ENCODE data around the gene WNT5A.

WNT5A gene

DNA sequence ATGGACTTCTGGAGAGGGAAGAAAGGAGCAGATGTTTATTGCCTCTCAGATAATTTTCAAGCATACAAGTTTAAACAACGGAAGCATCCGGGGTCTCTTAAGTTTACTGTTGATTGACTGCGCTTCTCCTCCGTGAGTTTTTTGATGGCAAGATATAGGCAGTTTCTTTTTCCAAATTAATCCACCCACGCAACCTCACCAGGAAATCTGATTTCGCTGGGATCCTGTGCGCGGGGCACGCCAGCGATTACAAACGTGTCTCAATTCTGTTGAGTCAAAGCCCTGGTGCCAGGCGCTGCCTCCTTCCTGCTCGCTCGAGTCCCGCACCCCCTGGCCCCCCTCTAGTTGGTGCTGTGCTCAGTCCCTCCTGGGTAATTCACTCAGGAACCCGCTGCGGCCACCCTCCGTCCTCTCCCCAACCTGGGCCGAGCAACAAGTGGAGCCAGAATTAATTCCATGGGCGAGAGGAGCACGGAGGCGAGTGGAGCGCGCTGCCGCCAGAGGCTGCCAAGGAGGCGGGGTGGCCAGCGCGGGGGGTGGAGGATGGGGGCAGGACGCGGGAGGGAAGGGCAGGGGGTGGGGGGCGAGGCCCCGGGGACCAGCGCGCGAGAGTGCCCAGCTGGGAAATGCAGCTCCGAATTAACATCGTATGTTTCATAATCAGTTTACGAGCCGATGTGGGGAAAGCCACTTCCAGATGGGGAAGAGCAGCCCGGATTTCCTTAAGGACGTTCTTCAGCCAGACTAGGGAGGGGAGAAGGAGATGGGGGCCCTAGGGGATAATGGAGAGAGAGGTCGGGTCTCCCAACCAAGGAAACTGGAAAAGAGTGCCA, 6.0 kb downstream of the WNT5A start:
- peak in 1 of 2 experiments; percentile 56 for DNase-seq

DNA sequence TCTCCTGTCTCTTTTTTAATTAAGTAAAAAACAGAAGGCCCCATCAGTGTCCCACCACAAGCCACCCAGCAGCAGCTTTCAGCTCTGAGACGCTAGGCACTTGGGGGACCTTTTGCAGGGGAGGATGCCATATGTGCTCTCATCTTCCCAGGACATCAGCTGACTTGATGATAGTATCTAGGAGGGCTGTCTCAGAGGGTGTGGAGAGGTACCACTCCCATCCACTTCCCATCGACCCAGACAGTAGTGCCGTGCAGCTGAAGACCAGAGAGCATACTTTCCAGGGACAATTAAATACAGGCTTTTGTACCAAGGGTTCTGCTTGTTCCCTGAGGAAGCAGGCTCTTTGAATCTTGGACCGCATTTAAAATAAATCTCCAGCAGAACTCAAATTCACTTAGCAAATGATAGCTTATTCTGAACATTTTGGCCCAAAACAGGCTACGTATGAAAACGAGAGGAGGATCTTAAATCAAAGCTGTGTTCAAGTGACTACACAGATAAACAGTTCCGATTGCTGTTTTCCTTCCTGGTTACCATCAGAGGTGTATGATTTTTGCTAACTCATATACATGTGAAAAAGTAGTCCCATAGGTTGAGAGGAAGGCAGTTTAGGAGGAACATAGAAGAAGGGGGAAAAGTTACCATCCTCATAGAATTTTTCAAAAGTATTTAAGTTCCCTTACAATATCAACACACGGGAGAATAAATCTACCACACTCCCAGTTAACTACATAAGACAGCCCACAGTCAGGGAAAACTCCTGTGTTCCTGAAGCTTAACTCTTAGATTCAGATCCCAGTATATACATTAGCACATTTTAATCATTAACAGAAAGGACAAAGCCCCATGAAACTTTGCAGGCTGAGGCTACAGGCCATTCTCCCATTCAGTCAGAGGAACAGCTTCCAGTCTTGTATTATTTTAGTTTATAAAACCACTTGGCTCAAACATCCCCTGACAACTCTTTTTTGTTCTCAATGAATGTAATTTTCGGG, 9.5 kb downstream of the WNT5A start:
- no peak for DNase-seq

DNA sequence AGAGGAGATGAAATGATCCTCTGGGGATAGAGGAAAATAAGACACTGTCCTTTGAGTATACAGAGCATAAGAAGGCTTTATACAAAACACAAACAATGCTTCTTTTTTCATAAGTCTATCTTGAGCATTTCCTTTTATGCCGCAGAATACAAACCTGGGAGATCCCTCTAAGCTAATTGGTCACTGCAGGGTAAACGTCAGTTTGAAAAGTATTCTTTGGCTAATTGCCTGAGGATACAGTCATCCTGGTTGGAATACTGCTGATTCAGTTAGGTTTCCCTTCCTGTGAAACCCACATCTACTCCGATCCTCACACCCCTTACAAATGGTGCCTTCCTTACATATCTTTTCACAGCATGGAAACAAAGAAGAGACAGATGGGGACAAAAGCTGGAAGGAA, 10.6 kb downstream of the WNT5A start:
- peak in 1 of 2 experiments; percentile 34 for DNase-seq

DNA sequence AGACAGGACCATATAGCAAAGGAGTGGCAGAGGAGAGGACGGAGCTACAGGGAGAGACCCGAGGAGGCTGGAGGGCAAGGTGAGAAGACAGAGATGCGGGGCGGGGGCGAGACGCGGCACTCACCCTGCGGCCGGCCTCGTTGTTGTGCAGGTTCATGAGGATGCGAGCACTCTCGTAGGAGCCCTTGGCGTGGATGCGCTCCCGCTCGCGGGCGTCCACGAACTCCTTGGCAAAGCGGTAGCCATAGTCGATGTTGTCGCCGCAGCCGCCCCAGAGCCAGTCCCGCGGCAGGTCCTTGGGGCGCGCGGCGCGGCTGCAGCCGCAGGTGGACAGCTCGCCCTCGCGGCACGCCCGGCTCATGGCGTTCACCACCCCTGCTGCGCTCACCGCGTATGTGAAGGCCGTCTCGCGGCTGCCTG, 12.9 kb downstream of the WNT5A start:
- DNase-seq = no peak

DNA sequence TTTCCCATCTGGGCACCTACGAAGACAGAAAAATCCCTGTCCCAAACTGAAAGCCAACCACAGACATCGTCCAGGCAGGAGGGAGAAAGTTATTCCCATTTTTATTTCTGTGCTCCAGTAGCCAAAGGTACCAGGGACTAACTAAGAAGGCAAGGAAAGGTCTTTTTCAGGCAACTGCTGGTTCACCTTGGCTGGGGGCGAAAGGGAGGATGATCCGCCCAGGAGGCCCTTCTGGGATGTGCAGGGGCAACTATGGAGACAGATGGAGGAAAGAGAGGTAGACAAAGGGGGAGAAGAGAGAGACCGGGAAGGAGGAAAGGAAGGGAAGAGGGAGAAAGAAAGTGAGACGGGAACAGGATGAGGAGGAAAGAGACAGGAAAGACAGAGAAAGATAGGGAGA, 13.3 kb downstream of the WNT5A start:
- DNase-seq = no peak

DNA sequence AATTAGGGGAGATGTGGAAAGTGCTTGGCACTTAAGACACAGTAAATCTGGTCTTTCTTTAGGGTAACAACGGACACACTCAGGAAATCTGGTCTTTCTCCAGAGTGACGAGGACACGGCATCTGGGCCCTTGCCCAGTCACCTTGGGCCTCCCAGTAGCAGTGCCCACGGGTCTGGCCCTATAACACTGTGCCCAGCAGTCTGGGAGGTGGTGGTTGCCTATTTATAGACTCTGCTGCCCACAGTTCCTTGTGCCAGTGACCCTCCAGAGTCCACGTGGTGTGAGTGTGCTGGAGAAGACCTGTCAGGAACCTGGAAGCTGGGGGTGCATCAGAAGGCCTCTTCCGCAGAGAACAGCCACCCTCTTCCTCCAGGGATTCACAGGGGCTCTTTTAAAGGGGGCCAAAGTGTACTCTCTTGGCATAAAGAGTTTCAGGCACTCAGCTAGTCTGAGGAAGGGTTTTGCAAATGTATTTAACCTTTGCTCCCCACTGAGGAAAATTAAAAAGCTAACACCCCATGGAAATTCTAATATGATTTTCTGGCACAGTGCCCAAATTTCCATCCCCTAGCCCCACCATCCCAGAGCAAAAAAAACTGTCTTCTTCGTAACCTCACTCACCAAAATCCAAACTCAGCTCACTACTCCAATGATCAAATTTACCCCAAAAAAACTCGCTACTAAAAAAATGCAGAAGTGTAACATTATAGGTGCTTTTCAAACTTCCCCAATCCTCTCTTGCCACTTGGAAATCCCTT, 15.4 kb downstream of the WNT5A start:
- DNase-seq = no peak

DNA sequence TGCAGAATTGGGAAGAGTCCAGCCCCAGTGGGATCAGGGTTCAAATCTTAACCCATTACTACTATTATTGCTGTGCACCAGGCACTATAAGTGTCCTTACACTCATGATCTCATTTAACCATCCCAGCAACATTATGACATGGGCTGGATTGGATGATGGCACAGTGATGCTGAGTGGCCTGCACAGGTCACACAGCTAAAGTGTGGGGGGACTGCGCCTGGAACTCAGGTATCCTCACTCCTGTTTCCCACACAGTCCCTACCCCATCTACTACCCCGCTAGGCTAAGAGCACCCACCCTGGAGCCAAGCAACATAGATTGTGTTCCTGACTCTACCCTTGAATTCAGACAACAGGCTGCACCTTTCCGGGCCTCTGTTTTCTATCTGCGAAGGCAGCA, 16.0 kb downstream of the WNT5A start:
- no peak for DNase-seq

DNA sequence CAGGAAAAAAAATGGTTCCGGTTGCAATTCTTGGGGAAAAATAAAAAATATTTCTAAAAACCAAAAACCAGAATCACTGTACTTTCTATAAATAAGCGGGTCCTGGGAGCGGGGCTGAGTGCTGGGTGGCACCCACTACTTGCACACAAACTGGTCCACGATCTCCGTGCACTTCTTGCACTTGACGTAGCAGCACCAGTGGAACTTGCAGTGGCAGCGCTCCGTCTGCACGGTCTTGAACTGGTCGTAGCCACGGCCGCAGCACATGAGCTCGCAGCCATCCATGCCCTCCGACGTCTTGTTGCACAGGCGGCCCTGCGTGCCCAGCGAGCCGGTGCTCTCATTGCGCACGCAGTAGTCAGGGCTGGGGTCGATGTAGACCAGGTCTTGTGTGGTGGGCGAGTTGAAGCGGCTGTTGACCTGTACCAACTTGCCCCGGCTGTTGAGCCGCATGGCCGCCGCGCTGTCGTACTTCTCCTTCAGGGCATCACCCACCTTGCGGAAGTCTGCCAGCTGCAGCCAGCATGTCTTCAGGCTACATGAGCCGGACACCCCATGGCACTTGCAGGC, 17.1 kb downstream of the WNT5A start:
- no peak for DNase-seq

DNA sequence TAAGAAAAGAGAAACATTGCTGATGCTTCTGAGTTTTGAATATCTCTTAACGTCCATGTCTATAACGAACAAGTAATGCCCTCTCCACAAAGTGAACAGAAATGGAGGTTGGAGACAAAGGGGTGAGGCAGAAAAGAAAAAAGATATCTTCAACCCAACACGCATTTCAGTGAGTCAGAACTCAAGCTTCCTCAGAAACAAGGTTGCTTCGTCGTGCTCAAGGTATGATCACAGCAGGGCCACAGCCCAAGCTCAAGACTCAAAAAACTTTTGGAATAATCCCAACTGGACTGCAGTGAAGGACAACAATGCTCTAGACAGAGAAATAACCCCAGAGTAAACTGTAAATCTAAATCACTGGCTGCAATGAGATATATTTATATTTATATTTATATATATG, 18.9 kb downstream of the WNT5A start:
- DNase-seq = no peak

DNA sequence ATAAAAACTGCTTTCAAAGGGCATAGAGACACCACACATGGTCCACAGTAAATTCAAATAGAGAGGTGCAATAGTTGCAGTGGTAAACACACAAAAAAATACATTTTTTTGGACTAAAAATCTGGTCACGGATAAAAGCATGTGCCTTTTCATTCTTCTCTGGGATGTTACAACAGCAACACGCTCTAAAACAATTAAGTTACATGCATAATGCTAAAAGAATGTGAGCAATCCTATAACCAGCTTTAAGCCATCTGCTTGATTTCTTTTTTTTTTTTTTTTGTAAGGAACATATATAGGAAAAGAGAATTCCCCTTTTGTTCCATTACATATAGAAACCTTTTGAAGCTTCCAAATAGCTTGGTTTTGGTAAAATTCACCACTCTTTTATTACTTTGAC, 20.0 kb downstream of the WNT5A start:
- no peak for DNase-seq

DNA sequence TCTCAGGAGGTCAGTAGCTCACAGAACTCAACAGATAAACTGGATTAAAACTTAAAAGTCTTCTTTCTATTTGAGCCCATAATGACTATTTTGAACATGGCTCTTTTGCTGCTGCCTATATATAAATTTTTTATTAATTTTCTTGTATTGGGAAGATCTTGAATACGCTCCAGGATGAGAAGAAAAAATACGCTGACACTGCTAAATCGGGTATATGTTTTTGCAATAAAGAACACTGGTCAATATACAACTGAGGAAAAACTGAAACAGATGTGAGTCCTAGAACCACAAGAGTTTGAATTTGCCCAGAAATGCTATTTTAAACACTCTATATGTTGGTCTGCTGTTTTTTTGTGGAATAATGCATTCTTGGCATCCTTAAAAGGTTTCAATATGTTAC, 20.6 kb downstream of the WNT5A start:
- DNase-seq = no peak

DNA sequence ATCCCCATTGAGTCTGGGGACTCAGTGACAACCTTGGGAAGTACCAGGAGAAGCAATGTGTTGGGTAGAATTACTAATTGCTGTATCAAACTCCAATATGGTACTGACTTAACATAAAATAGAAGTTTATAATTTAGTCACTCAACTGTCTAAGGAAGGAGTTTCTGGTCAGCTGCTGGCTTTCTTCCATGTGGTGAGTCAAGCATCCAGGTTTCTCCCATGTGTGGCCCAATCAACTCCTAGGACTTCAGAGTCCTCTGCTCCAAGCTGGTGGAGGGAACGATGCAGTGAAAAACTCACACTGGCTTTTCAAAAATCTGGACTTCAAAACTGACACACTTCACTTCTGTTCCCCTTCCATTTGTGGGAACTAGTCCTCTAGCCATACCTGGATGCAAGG, 25.2 kb downstream of the WNT5A start:
- no peak for DNase-seq

DNA sequence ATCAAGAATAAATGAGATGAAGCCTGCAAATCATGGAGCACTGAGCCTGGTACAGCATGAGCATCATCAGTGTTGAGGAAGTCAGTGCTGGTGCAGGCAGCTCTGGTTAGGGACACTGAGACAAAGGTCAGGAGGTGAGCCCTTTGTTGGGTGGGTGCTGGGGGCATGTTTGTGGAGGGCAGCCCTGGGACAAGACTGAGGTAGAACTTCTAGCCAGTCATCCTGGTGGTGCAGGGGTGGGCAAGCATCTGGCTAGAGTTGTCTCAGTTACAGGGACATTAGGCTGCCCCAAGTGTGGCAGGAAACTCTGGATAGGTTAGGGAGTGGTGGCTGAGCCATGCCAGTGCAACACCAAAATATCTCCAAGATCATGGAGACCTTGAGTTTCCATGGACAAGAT, 27.3 kb downstream of the WNT5A start:
- no peak for DNase-seq

DNA sequence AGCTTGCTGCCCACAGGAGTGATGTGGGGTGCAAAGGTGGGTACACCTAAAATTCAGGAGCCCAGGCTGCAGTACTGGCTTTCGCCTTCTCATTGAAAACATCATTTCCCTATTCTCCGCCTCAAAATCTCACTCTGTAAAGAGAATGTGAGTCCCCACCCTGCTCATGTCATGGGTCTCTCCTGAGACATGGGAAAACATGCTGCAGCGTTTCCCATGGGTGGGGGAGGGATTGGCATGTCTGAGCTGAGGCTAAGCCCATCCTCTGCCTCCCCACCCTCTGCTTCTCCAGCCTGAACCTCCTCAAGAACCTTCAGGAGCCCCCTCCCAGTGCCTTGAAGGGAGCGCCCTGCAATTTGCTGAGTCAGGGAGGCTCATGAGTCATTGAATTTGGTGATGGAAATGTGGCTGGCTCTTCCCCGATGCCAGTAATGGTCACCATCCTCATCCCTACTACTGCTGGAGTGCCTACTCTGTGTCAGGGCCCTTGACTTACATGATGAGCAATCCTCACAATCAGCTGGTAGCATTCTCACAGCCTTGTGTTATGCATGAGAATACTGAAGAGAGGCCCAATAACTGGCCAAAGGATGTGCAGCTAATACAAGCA, 28.8 kb downstream of the WNT5A start:
- no peak for DNase-seq

DNA sequence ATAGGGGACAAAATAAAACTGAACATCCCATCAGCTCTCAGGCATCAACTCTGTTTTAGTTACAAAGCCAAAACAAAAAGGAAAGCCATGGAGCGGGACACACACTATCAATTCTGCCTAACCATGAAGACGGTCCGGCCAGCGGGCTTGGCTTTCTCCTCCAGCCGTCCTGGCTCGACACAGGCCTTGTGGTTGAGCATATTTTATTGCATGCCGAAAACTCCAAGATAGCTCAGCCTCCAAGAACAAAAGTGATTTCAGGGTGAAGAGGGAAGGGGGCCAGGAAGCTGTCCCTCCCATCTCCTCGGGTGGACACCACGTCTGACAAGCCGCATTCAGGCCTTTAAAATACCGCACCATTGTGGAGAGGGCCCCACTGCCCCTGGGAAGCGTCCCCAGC, 31.2 kb downstream of the WNT5A start:
- no peak for DNase-seq

DNA sequence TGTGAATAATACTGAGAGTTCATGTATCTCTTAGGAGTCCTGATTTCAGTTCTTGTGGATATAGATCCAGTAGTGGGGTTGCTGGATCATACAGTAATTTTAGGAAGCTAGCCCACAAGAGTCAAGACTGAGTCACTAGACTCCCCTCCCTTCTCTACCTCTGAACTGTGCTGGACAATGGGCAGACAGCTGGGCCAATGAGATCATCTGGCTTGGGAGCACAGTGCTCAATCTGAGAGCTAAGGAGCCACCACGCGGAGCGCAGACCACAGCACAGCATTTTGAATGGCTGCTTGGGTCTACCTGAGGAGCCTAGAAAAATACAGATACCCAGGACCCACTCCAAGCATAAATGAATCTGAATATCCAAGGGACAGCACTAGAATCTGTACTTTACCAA, 32.5 kb downstream of the WNT5A start:
- no peak for DNase-seq

DNA sequence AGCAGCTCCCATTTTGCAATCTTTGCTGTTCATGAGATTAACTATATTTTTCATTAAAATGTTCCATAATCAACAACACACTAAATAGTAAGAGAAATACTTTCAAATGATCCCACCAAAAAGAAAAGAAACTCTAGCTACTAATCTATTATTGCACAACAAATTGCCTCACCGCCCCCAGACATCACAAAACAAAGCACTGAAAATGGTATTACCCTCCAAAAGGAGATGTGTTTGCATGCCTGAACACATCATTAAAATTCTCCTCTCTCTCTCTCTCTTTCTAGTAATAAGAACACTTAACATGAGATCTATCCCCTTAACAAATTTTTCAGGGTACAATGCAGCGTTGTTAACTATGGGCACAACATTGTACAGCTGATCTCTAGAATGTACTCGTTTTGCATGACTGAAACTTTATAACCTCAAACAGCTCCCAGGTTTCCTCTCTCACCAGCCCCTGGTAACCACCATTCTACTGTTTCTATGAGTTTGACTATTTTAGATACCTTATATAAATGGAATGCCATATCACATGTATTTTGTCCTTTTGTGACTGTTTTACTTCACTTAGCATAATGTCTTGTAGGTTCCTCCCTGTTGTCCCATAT, 33.1 kb downstream of the WNT5A start:
- DNase-seq = no peak

DNA sequence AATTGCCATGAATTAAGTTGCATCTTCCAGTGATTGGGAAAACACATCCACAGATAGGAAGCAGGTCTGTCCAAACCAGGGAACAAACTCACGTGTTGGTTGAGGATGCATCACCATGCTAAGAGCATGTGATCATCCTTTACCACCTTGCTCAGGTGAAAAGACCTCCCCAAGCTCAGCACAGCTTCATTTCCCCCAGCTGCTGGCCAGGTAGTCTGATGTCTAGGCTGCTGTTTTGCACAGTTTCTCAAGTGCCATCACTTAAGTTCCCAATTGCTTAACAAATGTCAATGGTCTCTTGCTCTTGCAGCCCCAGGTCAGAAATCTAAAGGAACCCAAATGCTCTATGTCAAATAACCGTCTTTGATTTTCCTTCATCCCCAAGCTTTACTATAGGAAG, 34.2 kb downstream of the WNT5A start:
- DNase-seq = no peak

DNA sequence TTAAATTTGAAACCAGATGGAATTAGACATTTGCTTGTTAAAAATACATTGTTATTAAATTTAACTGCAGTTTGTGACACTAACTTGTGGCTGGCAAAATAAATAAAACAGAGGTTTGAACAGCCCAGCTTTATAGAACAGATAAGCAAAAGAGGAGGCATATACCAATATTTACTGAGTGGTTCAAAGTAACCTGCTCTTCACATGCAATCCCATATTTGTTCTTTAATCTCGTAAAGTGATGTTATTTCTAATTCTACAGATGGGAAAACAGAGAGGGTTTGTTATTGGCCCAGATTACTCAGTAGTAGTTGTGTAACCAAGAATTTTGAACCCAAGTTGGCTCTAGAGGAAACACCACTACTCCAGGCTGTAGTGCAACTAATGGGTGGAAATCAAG, 37.6 kb downstream of the WNT5A start:
- DNase-seq = no peak

DNA sequence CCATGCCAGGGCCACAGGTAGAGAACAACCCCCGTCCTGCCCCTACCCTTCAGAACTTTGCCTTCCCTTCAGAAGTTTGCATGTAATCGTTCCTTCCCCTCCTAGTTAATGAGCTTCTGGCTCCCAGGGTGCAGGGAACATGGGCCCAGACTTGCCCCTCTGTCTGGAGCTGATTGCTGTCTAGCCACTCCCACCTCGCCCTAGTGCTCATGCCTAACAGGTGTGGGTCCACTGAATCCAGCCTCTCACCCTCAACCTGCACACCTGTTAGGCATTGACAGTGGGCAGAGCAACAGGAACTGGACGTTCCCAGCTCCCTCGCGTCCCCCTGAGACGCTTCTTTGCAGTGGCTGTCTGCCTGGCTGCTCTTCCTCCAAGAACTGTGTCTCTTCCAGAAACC, 40.3 kb downstream of the WNT5A start:
- DNase-seq = no peak

DNA sequence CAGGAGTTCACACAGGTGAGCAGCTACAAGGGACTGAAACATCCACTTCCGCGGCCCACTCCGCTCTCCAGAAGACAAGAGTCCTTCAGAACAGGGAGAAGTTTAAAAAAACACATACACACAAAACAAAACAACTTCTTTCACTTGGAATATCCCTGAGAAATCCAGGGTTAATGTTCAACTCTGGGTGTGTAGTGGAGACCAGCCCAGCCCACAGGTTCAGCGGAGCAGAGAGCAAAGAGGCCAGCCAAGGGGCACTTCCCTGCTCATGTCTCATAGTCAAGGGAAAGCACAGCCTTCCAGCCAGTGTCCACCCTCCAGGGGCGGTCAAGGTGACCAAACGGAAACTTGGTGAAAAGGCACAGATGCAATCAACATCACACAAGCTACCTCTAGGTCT, 41.6 kb downstream of the WNT5A start:
- no peak for DNase-seq

DNA sequence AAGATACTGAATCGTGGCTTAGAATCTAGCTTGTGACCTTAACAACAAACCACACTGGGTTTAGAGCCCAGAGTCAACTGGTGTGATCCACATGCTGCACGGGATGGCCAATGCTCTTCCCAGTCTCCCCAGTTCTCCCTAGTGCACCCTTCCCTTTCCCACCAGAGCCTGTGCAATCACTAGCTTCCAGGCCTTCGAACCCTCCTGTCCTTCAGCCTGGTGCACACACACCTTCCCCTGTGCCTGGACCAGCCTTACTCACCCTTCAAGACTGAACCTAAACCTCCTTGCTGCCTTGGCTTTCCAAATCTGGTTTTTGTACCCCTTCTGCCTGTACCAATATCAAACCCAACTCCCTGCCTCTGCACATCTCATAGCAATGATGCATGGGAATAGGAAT, 43.8 kb downstream of the WNT5A start:
- DNase-seq = no peak

Data from NCI-H2081 (cell line).